HG03039 (cell line): ENCODE results near the gene AIF1.

Experiments
- ATAC-seq: cut with Tn5 transposase; IDR thresholded peaks from one replicate; pipeline ENCODE4 v1.9.1; 2021; ENCODE audit warnings: mild to moderate bottlenecking, moderate library complexity; ENCODE audit not compliant: unreplicated experiment

Gene AIF1

GRCh38 chr6:31639449-31639861 is 24.4 kb downstream of the AIF1 start:
- no peak for ATAC-seq

- ATAC-seq, result no peak
Measured at GRCh38 chr6:31640612-31641011, 25.6 kb downstream of the AIF1 start.

GRCh38 chr6:31641370-31641769 is 26.3 kb downstream of the AIF1 start:
- ATAC-seq, result no peak

DNA sequence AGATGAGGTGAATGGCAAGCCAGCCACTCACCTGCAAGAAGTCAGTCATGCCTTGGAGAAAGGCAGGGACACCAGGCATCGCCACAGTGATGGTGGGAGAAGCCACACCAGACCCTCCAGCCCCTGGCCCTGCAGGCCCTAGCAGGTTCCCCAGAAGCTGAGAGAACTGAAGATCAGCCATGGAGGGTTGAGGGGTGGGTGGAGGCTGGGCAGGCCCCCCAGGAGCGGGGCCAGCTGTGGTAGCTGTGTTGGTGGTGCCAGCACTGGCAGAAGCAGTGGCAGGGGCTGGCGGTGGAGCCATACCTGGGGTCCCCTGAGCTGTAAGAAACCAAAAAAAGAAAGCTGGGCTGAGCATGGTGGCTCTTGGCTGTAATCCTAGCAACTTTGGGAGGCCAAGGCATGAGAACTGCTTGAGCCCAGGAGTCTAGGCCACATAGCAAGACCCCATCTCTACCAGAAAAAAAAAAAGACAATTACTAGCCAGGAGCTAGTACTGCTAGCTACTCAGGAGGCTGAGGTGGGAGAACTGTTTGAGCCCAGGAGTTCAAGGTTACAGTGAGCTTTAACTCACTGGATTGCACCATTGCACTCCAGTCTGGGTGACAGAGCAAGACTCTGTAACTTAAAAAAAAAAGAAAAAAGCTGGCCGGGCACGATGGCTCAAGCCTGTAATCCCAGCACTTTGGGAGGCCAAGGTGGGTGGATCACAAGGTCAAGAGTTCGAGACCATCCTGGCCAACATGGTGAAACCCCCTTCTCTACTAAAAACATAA is 27.9 kb downstream of the AIF1 start:
- ATAC-seq, result no peak

DNA sequence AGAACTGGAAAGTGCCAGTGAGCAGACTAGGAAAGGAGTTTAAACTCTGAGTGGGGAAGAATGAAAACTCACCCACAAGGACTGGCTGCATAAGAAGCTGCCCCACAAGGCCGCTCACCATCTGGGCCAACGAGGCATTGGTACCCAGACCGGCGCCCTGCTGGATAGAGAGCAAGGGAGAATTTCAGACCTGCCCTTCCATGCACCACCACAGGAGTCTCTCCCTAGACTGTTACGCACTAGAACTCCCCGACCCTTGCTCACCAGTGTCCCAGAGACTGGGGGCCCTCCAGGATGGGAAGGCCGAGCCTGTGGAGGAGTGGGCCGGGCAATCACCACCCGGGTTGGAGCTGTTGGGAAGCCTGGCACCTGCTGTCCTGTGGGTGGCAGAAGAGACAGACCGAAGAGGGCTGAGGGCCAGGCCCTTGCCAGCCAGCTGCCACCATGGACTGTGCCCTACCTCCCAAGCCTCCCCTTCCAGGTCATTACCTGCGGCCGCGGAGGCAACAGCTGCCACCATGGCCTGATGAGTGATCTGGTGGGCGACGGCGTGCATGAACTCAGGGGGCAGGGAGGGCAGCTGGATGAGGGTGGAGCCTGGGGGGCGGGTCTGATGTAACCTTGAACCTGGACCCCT is 28.9 kb downstream of the AIF1 start:
- no peak for ATAC-seq

DNA sequence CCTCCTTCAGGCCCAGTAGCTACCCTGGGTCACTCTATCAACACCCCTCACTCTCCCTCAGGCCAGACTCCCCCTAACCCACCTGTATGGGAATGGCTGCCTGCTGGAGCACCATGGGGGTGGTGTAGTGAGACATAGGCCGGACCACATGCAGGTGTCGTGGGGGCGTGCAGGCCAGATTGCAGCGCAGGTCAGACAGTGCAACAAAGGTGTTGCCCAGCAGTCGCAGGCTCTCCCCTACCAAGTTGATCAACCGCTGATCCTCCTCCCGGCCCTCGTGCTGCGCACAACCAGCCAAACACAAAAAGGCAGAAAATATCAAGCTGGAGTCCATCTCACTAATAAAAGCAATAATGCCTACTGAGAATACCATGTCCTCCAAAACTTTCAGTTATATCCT is 30.3 kb downstream of the AIF1 start:
- no peak for ATAC-seq

DNA sequence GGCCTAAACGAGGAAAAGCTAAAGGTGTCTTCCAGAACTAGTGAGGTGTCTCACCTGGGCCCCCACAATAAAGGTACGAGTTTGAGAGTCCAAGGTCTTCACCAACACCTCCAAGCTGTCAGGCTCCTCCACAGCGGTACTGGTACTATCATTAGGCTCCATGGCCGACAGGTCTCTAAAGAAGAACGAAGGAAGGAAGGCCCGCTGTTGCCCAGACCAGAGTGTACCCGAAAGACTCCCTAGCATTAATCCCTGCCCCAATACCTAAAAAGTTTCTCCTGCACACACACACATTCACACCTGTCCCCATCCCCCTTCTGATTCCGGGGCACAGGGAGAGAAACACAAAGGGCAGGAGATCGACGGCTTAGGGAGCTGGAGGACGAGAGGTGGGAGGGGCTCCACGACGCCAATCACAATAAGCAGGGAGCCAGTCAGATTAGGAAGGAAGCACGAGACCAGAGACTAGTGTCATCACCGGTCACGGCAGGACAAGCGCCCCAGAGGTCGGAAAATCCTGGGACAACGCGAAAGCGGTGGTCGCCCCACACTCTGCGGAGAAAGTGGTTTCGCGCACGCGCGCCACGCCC is 36.7 kb downstream of the AIF1 start:
- ATAC-seq, result peak; percentile 25

- peak; percentile 40 for ATAC-seq
Measured at GRCh38 chr6:31652925-31653724, 38.1 kb downstream of the AIF1 start.

GRCh38 chr6:31654574-31655348 is 39.7 kb downstream of the AIF1 start:
- no peak for ATAC-seq

GRCh38 chr6:31655349-31656237 is 40.6 kb downstream of the AIF1 start, which contains the start of gene APOM:
Gene APOM (plus strand): TSS chr6:31655894. CDS start chr6:31655967, 73 bp downstream.
- no peak for ATAC-seq

DNA sequence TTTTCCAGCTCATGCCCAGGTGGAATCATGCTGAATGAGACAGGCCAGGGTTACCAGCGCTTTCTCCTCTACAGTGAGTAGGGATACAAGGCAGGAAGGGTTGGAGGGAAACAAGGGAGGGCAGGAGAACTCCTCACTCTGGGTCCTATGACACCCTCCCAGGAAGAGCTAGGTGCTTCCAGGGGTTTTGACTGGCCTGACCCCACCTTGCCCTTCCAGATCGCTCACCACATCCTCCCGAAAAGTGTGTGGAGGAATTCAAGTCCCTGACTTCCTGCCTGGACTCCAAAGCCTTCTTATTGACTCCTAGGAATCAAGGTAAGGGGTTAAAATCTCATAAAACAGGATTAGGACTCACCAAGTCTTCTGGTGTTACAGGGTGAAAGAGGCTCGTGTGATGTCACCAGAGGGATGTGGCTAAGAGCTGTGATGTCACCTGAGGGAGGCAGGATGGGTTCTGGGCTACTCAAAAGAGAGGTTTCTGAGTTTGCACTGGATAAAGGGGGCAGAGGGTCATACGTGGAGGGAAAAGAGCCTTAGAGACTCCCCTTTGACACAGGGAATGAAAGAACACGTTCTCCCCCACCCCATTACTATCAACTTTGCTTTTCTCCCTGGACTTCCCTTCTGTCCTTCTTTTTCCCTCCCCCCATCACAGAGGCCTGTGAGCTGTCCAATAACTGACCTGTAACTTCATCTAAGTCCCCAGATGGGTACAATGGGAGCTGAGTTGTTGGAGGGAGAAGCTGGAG is 42.5 kb downstream of the AIF1 start:
- no peak for ATAC-seq

DNA sequence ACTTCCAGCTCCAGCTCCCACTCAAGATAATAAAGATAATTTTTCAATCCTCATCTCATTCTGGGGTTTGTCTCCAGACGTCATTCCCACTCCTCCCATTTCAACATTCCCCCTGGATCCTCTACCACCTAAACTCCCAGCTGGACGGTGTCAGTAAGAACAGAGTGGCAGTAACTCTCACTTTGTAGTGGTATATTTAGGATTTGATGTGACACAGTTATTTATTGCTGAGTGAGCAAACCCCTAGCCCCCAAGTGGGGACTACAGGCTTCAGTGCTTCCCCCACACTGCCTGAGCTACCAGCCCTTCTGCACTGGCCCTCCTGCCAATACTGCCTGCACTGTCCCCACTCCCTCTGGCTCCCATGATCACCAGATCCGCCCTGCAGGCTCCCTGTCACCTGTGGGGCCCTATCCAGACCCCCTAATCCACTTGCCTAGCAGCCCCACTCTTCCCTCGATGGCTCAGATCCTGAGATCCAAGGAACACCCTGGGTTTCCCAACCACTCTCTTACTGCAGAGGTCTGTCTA is 43.2 kb downstream of the AIF1 start:
- ATAC-seq, result no peak

- ATAC-seq, result no peak
Measured at GRCh38 chr6:31658983-31659648, 44.1 kb downstream of the AIF1 start.

GRCh38 chr6:31659649-31660380 is 44.8 kb downstream of the AIF1 start:
- no peak for ATAC-seq

GRCh38 chr6:31660381-31661261 is 45.6 kb downstream of the AIF1 start, which contains the start of gene C6orf47:
Gene C6orf47 (minus strand): TSS chr6:31660778. CDS start chr6:31659947, 831 bp downstream.
- ATAC-seq, result peak; percentile 40
